ENCODE results near the gene FBN2.

DNA sequence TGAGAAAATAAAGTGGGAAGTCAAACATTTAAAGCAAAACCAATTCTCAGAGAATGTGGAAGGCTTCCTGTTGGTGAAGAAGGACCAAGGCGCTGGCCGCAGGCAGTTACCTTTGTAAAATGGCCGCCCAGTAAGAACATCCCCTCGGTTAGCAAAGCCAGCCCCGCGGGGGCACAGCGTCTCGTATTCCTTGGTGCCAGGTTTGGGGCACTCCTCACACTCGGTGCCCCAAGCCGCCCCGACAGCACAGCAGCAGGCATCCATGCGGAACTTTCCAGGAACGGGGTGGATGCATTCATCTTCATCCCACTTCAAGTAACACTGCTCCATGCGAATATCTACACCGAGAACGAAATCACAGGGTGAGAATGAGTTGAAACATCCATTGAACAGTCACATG, 192.8 kb downstream of the FBN2 start:
- TF ChIP-seq, protein P1, sequence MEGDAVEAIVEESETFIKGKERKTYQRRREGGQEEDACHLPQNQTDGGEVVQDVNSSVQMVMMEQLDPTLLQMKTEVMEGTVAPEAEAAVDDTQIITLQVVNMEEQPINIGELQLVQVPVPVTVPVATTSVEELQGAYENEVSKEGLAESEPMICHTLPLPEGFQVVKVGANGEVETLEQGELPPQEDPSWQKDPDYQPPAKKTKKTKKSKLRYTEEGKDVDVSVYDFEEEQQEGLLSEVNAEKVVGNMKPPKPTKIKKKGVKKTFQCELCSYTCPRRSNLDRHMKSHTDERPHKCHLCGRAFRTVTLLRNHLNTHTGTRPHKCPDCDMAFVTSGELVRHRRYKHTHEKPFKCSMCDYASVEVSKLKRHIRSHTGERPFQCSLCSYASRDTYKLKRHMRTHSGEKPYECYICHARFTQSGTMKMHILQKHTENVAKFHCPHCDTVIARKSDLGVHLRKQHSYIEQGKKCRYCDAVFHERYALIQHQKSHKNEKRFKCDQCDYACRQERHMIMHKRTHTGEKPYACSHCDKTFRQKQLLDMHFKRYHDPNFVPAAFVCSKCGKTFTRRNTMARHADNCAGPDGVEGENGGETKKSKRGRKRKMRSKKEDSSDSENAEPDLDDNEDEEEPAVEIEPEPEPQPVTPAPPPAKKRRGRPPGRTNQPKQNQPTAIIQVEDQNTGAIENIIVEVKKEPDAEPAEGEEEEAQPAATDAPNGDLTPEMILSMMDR (IDR thresholded peaks at IDR 0.05) = no peak
- no peak for TF ChIP-seq POLR2A (IDR thresholded peaks at IDR 0.05)
